Measurements from ENCODE around the gene GAL3ST3. TPM values are rescaled to one million over a fixed set of nuclear protein-coding genes. Genes with fewer than 3 reads are reported as not detected.

Gene GAL3ST3
- total and polyA plus RNA-seq, 2 of the 8 experiments (the other 6 are each of a cell fraction or from before 2014, with no cell fraction given): 21.1 to 21.4 TPM

GRCh38 chr11:66051766-66052663 lies 3.1 kb upstream of the GAL3ST3 start, which contains the start of gene SF3B2 (continued):
- TF ChIP-seq KDM4A (IDR thresholded peaks at IDR 0.05; ENCODE audit: low read depth, low read length, severe bottlenecking) (peak; percentile 70), SIN3A (conservative IDR thresholded peaks at IDR 0.05 in 1 of 2, IDR thresholded peaks at IDR 0.05 in 1 of 2; ENCODE audit: low read depth in 1 of 2, low read length in 2 of 2) (peak in 1 of 2 experiments; percentile 78; a peak in 2 of 4 replicates), POU5F1 (IDR thresholded peaks at IDR 0.05; ENCODE audit: low read depth, low read length) (no peak), CREB1 (IDR thresholded peaks at IDR 0.05) (peak; percentile 95), CHD1 (IDR thresholded peaks at IDR 0.05; ENCODE audit: low read depth, low read length) (no peak), NANOG (IDR thresholded peaks at IDR 0.05; ENCODE audit: insufficient read depth, low read depth, low read length, poor library complexity, severe bottlenecking) (peak; percentile 38), GABPA (IDR thresholded peaks at IDR 0.05; ENCODE audit: borderline replicate concordance, insufficient read depth, low read length) (peak; percentile 96), EP300 (IDR thresholded peaks at IDR 0.05; ENCODE audit: borderline replicate concordance in 1 of 2, low read depth in 2 of 2, low read length in 2 of 2) (peak in 1 of 2 experiments; percentile 33; a peak in 1 of 3 replicates), SIX5 (IDR thresholded peaks at IDR 0.05; ENCODE audit: low read depth, low read length) (peak; percentile 70), SP4 (IDR thresholded peaks at IDR 0.05; ENCODE audit: low read length) (no peak), EGR1 (IDR thresholded peaks at IDR 0.05; ENCODE audit: borderline replicate concordance, low read depth, low read length) (no peak), TAF7 (optimal IDR thresholded peaks at IDR 0.05; ENCODE audit: borderline replicate concordance, low read depth, low read length) (peak; percentile 74), BRCA1 (IDR thresholded peaks at IDR 0.05; ENCODE audit: low read depth, low read length) (no peak), CHD2 (IDR thresholded peaks at IDR 0.05; ENCODE audit: low read length) (no peak), MAX (IDR thresholded peaks at IDR 0.05) (0 out of 2 replicates have a peak, but pooled peaks have one; percentile 47), SRF (IDR thresholded peaks at IDR 0.05; ENCODE audit: low read depth, low read length) (0 out of 2 replicates have a peak, but pooled peaks have one; percentile 27)

Measured in H1 (cell line).